Measurements from ENCODE around the gene NOTCH2.
"Not testable (repeated sequence)": the region's sequence is repeated elsewhere in the genome, so short reads cannot be mapped to it uniquely, and the experiment has no call there.

DNA sequence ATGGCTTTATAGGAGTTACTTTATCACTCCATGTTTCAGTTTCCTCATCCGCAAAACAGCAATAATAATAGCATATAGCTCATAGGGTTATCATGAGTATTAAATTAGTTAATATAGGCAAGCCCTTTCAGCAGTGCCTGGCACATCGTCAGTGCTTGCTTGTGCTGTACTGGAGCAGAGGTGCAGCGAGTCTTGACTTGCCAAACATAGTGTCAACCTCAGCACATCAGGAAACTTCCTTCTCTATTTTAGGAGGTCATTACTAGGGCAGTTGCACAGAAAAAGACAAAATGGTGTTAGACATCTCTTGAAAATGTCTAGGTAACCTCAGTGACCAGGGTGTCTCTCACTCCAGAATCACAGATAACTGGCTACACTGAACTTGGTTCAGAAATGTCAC, 34.3 kb upstream of the NOTCH2 start:
- not testable (repeated sequence) for TF ChIP-seq CTCF, EZH2 (IDR thresholded peaks at IDR 0.05)
